ENCODE data around the gene LRCH4. TPM values are rescaled to one million over a fixed set of nuclear protein-coding genes. Genes with fewer than 3 reads are reported as not detected.

Gene LRCH4
- polyA plus RNA-seq, 1 donor = 25.3 TPM

DNA sequence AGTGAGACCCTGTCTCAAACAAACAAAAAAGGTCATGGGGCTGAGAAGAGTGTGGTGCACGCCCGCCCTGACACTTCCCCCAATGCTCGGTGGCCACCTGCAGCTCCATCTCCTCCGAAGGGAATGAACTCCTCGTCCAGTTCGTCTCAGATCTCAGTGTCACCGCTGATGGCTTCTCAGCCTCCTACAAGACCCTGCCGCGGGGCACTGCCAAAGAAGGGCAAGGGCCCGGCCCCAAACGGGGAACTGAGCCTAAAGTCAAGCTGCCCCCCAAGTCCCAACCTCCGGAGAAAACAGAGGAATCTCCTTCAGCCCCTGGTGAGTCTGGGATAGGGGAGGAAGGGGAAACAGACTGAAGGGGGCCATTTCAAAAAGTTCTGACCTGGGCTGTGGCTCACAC is 20.4 kb upstream of the LRCH4 start:
- no peak for DNase-seq (ENCODE audit: low read depth)

DNA sequence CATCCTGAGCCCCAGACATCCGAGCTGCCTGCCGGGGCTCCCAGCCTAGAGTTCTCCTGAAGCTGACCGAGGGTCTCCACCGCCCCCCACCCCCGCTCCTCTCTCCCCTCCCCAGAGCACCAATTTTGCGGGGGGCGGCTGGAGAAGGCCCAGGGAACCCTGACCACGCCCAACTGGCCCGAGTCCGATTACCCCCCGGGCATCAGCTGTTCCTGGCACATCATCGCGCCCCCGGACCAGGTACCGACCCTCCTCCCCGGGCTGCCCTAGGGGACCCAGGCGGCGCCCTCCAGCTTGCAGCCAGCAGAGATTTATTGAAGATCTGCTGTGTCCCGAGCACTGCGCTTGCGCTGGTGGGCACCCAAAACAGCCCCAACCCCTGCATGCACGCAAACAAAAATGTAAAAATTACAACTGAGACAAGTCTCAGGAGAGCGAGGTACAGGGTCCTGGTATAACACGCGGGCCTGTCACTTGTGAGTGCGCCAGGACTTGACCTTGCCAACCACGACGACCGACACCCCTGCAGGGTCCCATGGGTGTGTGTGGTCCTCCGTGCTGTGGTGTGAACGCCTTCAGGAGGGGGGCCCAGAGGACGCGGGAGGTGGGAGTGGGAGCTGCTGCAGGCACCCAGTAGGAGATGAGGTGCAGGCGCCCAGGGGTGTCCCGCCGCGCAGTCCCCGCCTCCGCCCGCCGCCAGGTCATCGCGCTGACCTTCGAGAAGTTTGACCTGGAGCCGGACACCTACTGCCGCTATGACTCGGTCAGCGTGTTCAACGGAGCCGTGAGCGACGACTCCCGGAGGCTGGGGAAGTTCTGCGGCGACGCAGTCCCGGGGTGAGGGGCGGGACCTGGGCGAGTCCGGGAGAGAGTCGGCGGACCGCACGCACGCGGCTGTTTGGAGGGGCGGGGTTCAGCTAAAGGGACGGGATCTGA is 19.3 kb upstream of the LRCH4 start:
- no peak for DNase-seq (ENCODE audit: low read depth)

DNA sequence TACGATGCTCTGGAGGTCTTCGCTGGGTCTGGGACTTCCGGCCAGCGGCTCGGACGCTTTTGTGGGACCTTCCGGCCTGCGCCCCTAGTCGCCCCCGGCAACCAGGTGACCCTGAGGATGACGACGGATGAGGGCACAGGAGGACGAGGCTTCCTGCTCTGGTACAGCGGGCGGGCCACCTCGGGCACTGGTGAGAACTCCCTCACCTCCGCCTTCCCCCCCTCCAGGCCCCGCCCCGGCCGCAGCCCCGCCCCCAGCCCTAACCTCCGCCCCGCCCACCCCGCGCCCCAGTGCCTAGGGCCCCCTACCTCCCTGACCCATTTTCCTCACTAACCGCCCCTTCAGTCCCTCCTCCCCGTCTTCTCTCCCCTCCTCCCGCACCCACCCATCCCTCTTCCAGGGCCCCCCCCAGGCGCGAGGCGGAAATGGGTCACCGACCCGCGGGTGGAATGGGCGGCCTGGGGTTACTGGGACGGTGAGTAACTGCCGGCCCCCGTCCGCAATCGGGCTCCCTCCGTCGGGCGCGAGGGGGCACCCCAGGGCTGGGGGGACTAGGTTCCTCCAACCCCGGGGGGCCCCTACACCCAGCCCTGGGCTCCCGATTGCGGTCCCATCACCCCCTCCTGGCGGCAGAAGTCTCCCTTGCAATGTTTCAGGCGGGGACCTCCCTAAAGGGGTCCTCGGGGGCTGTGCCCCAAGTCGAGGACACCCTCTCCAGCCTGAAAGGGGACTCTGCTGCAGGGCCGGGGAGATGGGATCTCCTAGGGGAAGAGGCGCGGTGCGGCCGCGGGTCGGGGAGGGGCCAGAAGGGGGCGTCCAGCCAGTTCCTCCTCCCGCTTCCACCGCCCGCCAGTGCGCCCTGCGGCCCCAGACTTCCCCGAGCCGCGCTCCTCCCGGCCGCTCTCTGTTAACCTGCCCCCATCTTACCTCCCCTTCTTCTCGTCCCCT is 18.4 kb upstream of the LRCH4 start:
- DNase-seq (ENCODE audit: low read depth) = no peak

DNA sequence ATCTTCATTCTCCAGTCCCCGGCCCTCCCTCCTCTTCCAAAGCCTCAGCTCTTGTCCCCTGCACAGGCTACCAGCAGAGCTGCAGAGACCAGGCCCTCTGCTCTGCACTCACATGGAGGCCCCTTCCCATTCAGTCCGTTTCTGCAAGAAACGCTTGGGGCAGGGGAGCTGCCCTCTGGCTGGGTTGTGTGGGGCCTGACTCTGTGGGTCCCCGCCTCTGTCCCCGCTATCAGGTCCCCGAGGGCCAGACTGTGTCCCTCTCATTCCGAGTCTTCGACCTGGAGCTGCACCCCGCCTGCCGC is 17.7 kb upstream of the LRCH4 start:
- DNase-seq (ENCODE audit: low read depth) = no peak

DNA sequence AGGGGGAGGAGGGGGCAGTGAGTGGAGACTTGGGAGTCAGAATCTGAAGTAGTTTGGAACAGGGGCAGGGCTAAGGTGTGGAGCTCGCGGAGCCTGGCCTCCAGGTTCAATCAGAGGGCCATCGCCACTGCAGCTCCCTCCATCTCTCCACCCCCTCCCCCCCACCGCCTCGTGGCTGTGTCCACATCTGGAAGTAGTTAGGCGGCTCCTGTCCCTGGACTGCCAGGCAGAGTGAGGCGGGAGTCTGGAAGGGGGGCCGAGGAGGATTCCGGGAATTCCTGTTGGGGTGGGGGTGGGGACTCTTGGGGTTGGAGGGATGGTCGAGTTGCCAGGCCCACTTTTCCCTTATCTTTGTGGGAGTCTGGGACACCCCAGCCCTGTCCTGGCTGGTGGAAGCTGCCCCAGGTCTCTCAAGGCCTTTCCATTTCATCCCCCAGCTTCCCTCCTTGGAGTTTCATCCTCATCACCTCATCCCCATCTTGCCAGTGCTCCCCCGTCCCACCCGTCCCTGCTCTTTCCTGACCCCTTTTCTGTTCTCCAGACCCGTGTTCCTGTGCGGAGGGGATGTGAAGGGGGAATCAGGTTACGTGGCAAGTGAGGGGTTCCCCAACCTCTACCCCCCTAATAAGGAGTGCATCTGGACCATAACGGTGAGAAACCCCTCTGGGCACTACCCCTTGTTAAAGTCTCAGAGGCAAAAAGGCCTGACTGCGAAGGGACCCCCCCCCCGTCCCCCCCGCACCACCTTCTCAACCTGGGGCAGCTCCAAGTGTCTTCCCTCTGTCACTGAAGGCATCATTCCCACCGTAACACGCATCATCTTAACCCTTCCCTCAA is 17.2 kb upstream of the LRCH4 start:
- no peak for DNase-seq (ENCODE audit: low read depth)

DNA sequence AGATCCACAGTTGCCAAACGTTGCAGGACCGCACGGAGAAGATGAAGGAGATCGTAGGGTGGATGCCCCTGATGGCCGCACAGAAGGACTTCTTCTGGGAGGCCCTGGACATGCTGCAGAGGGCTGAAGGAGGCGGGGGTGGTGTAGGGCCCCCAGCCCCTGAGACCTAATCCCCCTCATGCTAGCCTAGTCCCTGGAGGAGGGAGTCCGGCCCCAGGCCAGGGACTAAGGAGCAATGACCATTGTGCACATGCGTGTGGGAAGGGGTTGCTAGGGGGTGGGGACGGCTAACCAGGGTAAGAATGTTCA is 14.8 kb upstream of the LRCH4 start:
- no peak for DNase-seq (ENCODE audit: low read depth)

DNA sequence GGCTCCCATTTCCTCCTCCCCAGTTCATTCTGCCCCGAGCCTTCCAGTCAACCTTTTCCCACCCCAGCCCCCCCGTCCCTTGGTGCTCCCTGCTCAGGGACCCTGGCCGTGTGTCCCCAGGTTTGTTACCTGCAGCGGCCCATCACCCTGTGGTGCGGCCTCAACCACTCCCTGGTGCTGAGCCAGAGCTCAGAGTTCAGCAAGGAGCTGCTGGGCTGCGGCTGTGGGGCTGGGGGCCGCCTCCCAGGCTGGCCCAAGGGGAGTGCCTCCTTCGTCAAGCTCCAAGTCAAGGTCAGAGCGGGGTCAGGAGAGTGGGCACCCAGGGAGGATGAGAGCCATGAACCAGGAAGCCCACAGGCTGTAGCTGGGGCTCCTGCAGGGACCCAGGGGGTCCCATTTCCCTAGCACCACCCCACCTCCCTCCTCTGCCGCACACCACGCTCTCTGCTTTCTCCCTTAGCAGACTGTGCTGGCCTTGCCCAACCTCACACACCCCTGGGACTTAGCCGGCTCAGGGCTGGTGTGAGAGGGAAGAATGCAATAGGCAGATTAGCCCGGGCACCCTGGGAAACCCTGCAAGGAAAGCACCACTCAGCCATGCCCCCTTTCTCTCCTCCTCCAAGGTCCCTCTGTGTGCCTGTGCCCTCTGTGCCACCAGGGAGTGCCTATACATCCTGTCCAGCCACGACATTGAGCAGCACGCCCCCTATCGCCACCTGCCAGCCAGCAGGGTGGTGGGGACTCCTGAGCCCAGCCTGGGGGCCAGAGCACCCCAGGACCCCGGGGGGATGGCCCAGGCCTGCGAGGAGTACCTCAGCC is 14.2 kb upstream of the LRCH4 start:
- DNase-seq (ENCODE audit: low read depth) = no peak

DNA sequence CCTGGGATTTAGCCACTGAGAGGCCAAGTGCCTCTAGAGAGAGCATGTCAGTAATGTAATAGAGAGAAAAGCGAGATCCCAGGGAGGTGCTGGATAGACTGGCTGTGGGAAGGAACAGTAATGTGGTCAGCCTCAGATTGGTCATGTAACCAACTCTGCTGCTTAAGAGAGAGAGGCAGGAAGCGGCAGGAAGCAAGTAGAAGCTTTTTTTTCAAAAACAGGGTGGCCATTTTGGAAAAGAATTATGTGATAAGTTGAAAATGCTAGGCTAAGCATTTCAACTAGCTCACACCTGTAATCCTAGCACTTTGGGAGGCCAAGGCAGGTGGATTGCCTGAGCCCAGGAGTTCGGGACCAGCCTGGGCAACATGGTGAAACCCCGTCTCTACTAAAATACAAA is 12.5 kb upstream of the LRCH4 start:
- DNase-seq (ENCODE audit: low read depth) = no peak

DNA sequence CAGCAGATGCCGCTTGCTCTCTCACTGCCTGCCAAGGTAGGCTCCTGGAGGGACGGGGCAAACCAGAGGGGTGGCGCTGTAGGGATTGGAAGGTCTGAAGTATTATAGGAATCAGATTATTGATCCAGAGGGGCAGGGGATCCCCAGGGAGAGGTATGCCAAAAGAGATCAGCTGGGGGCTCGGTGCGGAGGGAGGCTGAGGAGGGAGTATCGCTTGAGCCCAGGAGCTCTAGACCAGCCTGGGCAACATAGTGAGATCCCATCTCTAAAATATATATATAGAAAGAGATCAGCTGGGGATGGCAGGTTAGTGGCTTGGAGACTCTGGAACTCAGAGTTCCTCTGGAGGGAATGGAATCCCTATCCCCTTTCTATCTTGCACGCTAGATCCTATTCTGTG is 9.3 kb upstream of the LRCH4 start:
- no peak for DNase-seq (ENCODE audit: low read depth)

DNA sequence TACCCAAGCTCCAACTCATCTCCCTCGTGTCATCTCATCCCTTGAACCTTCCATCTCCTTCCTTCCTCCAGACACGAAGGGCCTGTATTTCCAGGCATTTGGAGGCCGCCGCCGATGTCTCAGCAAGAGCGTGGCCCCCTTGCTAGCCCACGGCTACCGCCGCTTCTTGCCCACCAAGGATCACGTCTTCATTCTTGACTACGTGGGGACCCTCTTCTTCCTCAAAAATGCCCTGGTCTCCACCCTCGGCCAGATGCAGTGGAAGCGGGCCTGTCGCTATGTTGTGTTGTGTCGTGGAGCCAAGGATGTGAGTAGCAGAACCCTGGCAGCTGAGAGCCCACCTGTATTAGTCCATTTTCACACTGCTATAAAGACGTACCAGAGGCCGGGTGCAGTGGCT is 5.7 kb upstream of the LRCH4 start:
- no peak for DNase-seq (ENCODE audit: low read depth)

DNA sequence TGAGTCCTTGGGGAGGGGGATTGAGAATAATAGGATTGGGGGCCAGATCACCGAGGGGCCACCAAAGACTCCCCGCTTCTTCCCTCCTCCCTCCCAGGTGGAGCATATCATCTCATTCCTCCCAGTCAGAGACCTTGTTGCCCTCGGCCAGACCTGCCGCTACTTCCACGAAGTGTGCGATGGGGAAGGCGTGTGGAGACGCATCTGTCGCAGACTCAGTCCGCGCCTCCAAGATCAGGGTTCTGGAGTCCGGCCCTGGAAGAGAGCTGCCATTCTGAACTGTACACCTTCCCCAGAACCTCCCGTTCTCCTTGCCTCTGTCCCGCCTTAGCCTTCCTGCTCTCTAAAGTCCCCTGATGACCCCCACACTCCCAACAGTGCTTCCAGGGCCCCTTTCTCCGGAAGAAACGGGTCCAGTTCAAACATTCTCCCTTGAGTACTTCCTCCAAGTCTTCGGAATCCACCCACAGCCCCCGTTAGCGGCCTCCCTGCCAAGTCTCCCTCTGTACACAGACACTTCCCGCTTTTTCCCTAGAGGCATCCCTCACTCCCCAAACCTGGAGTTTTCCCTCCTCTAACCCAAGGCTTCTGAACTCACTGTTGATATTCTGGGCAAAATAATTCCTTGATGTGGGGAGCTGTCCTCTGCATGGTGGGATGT is 4.3 kb upstream of the LRCH4 start:
- DNase-seq (ENCODE audit: low read depth) = no peak

DNA sequence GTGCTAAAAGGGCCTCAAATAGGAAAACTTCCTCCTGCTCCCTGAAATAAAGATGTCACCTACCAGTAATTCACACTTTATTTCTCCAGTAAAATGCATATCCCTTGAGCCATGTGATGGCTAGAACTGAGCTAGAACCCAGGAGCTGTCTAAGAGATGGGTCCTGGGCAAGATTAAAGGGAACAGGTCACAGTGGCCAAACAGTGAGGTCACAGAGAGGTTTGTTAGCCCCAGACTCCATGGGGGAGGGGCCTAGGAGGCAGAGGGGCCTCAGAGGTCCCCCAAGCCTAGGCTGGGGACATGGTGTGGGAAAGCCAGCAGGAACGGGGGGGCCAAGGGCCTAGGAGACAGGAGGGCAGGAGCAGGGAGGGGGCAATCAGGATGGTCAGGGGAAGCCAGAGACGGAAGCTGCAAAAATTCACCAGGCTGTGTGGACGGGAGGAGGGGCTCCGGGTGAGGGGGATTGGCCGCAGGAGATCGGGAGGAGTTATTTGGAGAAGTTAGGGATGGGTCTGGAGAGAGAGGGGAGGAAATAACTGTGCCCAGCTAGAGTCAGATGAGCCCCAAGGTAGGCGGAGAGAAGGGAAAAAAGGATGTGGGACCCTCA is 3.5 kb upstream of the LRCH4 start:
- no peak for DNase-seq (ENCODE audit: low read depth)

DNA sequence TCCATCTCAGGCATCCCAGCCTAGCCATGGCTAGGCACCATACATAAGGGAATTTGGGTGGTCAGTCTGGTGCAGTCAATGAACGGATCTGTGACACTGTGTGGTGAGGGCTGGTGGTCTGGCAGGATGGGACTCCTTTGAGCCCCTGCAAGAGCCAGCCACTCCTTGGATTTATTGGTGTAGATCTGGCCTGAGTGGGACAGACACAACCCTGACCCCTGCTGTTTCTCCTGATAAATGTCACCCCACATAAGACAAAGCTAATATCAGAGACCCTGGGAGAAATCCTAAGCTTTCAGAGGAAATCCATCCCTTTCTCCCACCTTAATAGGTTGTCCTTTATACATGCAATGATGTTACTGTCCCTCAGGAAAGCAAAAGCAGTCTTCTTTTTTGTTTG is 2.5 kb upstream of the LRCH4 start:
- DNase-seq (ENCODE audit: low read depth) = no peak

DNA sequence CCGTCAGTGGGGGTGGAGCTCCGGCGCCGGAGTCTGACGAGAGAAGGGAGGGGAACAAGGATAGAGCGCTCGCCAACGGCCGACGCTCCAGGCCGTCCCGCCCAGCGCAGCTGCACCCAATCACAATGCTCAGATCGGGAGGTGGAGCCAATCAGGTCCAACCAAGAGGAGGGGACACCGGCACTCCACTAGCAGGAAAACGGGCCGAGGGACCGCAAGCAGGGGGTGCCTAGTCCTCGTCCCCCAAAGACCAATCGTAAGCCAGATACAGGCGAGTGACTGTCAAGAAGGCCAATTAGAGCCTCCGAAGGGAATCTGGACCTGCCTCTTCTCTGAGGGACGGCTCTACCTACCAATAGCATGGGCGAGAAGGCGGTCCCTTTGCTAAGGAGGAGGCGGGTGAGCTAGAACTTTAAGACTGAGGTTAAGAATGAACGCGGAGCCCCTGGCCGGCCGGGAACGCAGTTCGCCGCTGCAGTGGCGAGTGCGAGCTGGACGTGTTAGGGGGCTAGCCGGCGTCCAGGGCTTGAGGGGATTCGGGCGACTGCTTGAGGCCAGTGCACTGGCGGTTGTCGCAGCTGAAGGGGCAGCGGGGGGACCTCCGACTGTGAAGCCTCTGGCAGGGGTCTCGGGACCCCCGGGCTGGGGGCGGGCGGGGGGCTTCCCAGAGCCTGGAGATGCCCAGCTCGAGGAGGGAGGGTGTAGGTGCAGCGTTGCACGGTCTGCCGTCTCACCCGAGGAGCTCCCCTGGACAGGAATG is 517 bp upstream of the LRCH4 start, which contains the start of gene FBXO24:
FBXO24 (plus strand) TSS at position 63 of the 760 bp plus-strand sequence; CDS start at position 361, 298 bp downstream.
- peak; percentile 99 for DNase-seq (ENCODE audit: low read depth)

DNA sequence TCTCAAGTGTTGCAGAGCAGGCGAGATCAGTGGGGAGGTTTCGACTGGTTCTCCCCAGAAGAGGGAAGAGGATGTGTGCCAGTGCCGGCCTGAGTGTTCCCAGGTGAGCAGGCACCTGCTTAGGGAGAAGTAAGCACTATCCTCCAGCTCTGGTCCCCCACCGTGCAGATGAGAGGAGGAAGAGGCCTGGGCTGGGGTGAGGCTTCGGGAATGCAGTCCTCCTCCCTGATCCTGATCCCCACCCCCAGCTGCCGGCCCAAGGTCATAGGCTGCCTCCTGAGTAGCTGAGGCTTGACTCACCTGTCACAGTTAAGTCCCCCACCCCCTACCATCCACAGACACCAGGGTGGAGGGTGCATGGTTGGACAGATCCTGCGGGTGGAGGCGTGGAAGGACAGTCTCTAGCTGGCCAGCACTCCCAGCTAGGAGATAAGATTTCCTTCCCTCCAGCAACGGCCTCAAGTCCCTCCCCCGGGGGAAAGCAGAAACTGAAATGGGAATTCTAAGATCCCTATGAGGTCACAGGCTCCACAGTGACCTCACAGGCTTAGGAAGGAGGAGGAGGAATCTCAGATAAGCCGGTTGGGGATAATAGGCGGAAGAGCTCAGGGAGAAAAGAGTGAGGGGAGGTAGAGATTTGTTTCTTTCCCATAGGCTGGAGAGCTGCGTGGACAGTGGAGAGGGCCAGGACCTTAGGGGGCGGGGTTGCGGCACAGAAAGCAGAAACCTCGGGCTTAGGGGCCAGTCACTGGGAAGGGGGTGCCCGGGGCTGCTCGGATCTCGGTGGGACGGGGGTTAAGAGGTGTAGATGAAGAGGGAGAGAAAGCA is 1.0 kb downstream of the LRCH4 start:
- no peak for DNase-seq (ENCODE audit: low read depth)

DNA sequence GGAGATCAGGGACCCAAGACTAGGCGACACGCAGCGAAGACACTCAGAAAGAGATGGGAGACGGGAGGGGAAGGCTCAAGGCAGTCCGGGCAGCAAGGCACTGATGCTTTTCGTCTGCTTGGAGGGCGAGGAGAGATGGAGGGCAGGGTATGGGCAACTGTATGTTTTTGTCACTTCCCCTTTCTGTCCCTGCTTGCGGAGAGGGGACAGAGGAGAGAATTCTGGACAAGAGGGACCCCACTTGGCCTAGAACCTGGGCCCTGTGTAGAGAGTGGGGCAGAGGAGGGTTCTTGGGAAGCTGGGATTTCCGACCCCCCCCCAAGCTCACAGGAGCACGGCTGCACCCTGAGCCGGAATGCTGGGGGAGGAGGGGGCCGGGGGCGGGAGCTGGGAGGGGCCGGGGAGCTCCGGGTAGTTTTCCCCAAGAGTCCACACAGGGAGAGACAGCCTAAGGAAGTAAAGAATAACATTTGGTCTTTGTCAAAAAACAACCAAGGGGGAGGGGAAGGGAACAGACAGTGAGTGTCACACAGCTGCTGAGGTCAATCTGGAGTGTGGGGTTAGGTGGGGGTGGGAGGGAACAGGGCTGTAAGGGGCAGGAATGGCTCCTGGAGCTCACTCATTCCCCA is 1.8 kb downstream of the LRCH4 start:
- DNase-seq (ENCODE audit: low read depth) = no peak

DNA sequence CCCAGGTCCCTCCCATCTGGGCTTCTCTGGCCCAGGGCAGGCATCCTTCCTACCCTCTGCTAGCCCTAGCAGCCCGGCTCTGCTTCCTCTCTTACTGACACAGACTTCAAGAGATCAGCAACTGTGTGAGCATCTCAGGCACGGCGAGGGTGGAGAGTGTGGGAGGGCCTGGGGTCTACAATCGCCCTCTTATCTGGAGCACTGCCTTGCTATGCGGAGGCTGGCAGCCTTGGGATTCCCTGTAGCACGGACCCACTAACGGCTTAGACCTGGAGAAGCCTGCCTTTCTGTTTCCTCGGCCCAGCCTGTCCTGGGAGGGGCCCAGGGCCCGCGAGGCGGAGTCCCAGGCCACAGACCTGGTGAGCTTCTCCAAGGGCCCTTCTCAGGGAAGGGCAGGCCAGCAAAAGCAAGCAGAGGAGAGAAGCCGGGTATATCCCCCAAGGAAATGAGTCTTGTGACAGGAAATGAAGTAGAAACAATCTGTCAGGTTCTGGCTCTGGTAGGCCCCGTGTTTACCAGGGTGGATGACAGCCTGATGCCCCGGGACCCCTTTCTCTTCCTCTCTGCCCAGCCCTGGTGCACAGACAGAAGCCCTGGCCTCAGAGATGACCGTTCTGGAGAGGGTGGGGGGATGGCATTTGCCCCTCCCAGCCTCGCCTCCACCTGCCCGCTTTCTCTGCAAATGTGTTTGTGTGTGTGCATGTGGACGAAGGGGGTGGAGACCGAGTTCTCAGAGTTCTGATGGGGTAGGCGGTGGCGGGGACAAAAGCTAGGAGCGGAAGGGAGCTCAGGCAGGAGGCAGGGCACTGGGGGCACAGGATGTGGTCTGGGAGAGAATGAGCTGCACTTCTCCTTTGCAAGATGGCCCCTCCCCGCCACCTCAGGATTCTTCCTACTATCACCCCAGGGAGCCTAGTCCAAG is 2.5 kb downstream of the LRCH4 start:
- no peak for DNase-seq (ENCODE audit: low read depth)

Measured in forelimb muscle (tissue), 1 donor.